K562 (cell line): ENCODE results near the gene NEMP1.
"Not testable (repeated sequence)": the region's sequence is repeated elsewhere in the genome, so short reads cannot be mapped to it uniquely, and the experiment has no call there.

ENCODE experiments used
- CBX8 ChIP-seq: fragments of 200-600 bp; sonication (generic); IDR thresholded peaks from 2 replicates; pipeline ENCODE4 v1.6.1; 2012; ENCODE audit warnings: borderline replicate concordance, mixed run types, low read depth, mild to moderate bottlenecking, moderate library complexity, mixed read lengths, low read length, control low read depth, inconsistent platforms; ENCODE audit not compliant: poor library complexity, severe bottlenecking; ENCODE audit errors: extremely low read depth
- CHD2 ChIP-seq: IDR thresholded peaks from 2 replicates; pipeline ENCODE4 v1.6.1; 2011; ENCODE audit warnings: low read depth, low read length
- EP300 ChIP-seq: IDR thresholded peaks from 2 replicates; pipeline ENCODE4 v1.6.1; 2012; ENCODE audit warnings: low read length, improper control_type of control experiment
- HNRNPL ChIP-seq: fragments of 200-400 bp; formaldehyde crosslinking; IDR thresholded peaks from 2 replicates; pipeline ENCODE4 v1.6.1; 2017; ENCODE audit warnings: low read depth, mild to moderate bottlenecking, low read length
- JUNB ChIP-seq: fragments of 450-650 bp; formaldehyde crosslinking; conservative IDR thresholded peaks from 2 replicates; pipeline ENCODE4 v1.4.0; 2020; ENCODE audit warnings: mild to moderate bottlenecking
- SP1 ChIP-seq: sonication (generic); formaldehyde crosslinking; IDR thresholded peaks from 2 replicates; pipeline ENCODE4 v1.8.1; 2022; ENCODE audit warnings: mild to moderate bottlenecking, missing genetic modification reagents
- TCF7L2 ChIP-seq: fragments of 150-350 bp; IDR thresholded peaks from 2 replicates; pipeline ENCODE4 v1.6.1; 2016; ENCODE audit warnings: low read depth, mild to moderate bottlenecking, low read length, moderate library complexity
- ZNF311 ChIP-seq: fragments of 250-450 bp; sonication (Bioruptor Pico); IDR thresholded peaks from 2 replicates; pipeline ENCODE4 v1.4.0; 2020; ENCODE audit warnings: mild to moderate bottlenecking, moderate library complexity
- TF ChIP-seq, protein P1 (sequence below), 3 experiments: IDR thresholded peaks in 2 of 3; conservative IDR thresholded peaks in 1 of 3; 2 replicates each; pipeline ENCODE4 v1.5.1; 2011 to 2012; ENCODE audit warnings: low read length in 3 of 3, mild to moderate bottlenecking in 3 of 3, control low read depth in 2 of 3, improper control_type of control experiment in 1 of 3, inconsistent platforms in 1 of 3, low read depth in 1 of 3, mixed read lengths in 1 of 3, moderate library complexity in 1 of 3; ENCODE audit not compliant: insufficient read depth in 2 of 3
- TF ChIP-seq, protein P2 (sequence below), 2 experiments: fragments of 450-650 bp in 1 of 2; sonication (generic) in 1 of 2; formaldehyde crosslinking in 1 of 2; IDR thresholded peaks in 1 of 2; conservative IDR thresholded peaks in 1 of 2; 2 replicates each; pipeline versions ENCODE4 v1.6.1 to v1.8.1; 2016 to 2023; ENCODE audit warnings: mild to moderate bottlenecking in 2 of 2, moderate library complexity in 2 of 2, inconsistent platforms in 1 of 2, missing genetic modification reagents in 1 of 2

GRCh38 chr12:57120718-57121117 lies 42.1 kb upstream of the NEMP1 start:
- not testable (repeated sequence) for TF ChIP-seq EP300; SP1 (CRISPR knock-in tag); CBX8; ZNF311 (CRISPR knock-in tag); CHD2; HNRNPL; TCF7L2; JUNB (CRISPR knock-in tag)
- TF ChIP-seq, protein P1, sequence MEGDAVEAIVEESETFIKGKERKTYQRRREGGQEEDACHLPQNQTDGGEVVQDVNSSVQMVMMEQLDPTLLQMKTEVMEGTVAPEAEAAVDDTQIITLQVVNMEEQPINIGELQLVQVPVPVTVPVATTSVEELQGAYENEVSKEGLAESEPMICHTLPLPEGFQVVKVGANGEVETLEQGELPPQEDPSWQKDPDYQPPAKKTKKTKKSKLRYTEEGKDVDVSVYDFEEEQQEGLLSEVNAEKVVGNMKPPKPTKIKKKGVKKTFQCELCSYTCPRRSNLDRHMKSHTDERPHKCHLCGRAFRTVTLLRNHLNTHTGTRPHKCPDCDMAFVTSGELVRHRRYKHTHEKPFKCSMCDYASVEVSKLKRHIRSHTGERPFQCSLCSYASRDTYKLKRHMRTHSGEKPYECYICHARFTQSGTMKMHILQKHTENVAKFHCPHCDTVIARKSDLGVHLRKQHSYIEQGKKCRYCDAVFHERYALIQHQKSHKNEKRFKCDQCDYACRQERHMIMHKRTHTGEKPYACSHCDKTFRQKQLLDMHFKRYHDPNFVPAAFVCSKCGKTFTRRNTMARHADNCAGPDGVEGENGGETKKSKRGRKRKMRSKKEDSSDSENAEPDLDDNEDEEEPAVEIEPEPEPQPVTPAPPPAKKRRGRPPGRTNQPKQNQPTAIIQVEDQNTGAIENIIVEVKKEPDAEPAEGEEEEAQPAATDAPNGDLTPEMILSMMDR (IDR thresholded peaks at IDR 0.05 in 2 of 3, conservative IDR thresholded peaks at IDR 0.05 in 1 of 3; ENCODE audit: insufficient read depth in 2 of 3, low read depth in 1 of 3, low read length in 3 of 3), result not testable (repeated sequence)
- TF ChIP-seq, protein P2, sequence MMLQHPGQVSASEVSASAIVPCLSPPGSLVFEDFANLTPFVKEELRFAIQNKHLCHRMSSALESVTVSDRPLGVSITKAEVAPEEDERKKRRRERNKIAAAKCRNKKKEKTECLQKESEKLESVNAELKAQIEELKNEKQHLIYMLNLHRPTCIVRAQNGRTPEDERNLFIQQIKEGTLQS (IDR thresholded peaks at IDR 0.05), result peak; percentile 61
- TF ChIP-seq, protein P2 (CRISPR knock-in tag; conservative IDR thresholded peaks at IDR 0.05), result not testable (repeated sequence)
